WTC11 (cell line): Measurements from ENCODE around the gene RNPEPL1. TPM values are rescaled to one million over a fixed set of nuclear protein-coding genes. Genes with fewer than 3 reads are reported as not detected.
A peak's percentile ranks its signal among the peaks of the same experiment; 100 is the strongest.

Source experiments
- ATAC-seq: fragments of 200-7000 bp; cut with Tn5 transposase; 2 replicates; pipeline ENCODE4 v1.10.0; 2021; ENCODE audit warnings: mild to moderate bottlenecking, moderate library complexity
- CTCF ChIA-PET: fragments of 300-600 bp; sonication (Branson Sonifier 250); formaldehyde crosslinking; loops from one replicate; lab custom pipeline; 2021; ENCODE audit warnings: antibody characterized with exemption; lab: Charles Lee
- POLR2A ChIA-PET: fragments of 350-600 bp; sonication (Branson Sonifier 250); formaldehyde crosslinking; loops from one replicate; lab custom pipeline; 2021; ENCODE audit warnings: antibody characterized with exemption; lab: Charles Lee
- DNase-seq: peaks from one replicate; pipeline ENCODE4 v3.0.0; 2021; ENCODE audit warnings: low spot score
- H3K27ac Mint-ChIP-seq: 2 replicates; pipeline ENCODE4 v1.8.0; 2021; ENCODE audit warnings: mixed read lengths
- H3K27me3 Mint-ChIP-seq: 2 replicates; pipeline ENCODE4 v1.8.0; 2021; ENCODE audit warnings: low read depth, mild to moderate bottlenecking, moderate library complexity, mixed read lengths
- H3K36me3 Mint-ChIP-seq: 2 replicates; pipeline ENCODE4 v1.8.0; 2021; ENCODE audit warnings: mixed read lengths
- H3K4me1 Mint-ChIP-seq: 2 replicates; pipeline ENCODE4 v1.8.0; 2022; ENCODE audit warnings: mixed read lengths
- H3K4me3 Mint-ChIP-seq: 2 replicates; pipeline ENCODE4 v1.8.0; 2021; ENCODE audit warnings: mild to moderate bottlenecking, moderate library complexity, mixed read lengths
- H3K9me3 Mint-ChIP-seq: 2 replicates; pipeline ENCODE4 v1.8.0; 2021; ENCODE audit warnings: mixed read lengths
- ATF6 ChIP-seq: sonication (generic); formaldehyde crosslinking; IDR thresholded peaks from 2 replicates; pipeline ENCODE4 v1.8.1; 2023; ENCODE audit warnings: mild to moderate bottlenecking, missing genetic modification reagents
- CBFB ChIP-seq: sonication (generic); formaldehyde crosslinking; IDR thresholded peaks from 2 replicates; pipeline ENCODE4 v1.8.1; 2022; ENCODE audit warnings: mild to moderate bottlenecking, low read depth, missing genetic modification reagents
- E2F5 ChIP-seq: sonication (generic); formaldehyde crosslinking; IDR thresholded peaks from 2 replicates; pipeline ENCODE4 v1.8.1; 2022; ENCODE audit warnings: mild to moderate bottlenecking, moderate library complexity, missing genetic modification reagents
- FOXK1 ChIP-seq: sonication (generic); formaldehyde crosslinking; IDR thresholded peaks from 2 replicates; pipeline ENCODE4 v1.8.0; 2022; ENCODE audit warnings: mild to moderate bottlenecking, moderate library complexity, missing genetic modification reagents
- FOXP1 ChIP-seq: sonication (generic); formaldehyde crosslinking; IDR thresholded peaks from 2 replicates; pipeline ENCODE4 v1.8.0; 2022; ENCODE audit warnings: missing genetic modification reagents, mild to moderate bottlenecking, moderate library complexity, borderline replicate concordance
- FOXP4 ChIP-seq: sonication (generic); formaldehyde crosslinking; IDR thresholded peaks from 2 replicates; pipeline ENCODE4 v1.8.0; 2022; ENCODE audit warnings: mild to moderate bottlenecking, missing genetic modification reagents
- GABPB1 ChIP-seq: sonication (generic); formaldehyde crosslinking; IDR thresholded peaks from 2 replicates; pipeline ENCODE4 v1.8.1; 2023; ENCODE audit warnings: mild to moderate bottlenecking, missing genetic modification reagents
- GRHL2 ChIP-seq: fragments of 250-450 bp; sonication (Bioruptor Pico); IDR thresholded peaks from 2 replicates; pipeline ENCODE4 v1.8.0; 2022; ENCODE audit warnings: mild to moderate bottlenecking, moderate library complexity; ENCODE audit not compliant: insufficient replicate concordance, severe bottlenecking
- HMGXB4 ChIP-seq: sonication (generic); formaldehyde crosslinking; IDR thresholded peaks from 2 replicates; pipeline ENCODE4 v1.8.1; 2023; ENCODE audit warnings: mild to moderate bottlenecking, moderate library complexity, missing genetic modification reagents
- IRF1 ChIP-seq: sonication (generic); formaldehyde crosslinking; IDR thresholded peaks from 2 replicates; pipeline ENCODE4 v1.8.0; 2023; ENCODE audit warnings: missing genetic modification reagents
- MYBL2 ChIP-seq: sonication (generic); formaldehyde crosslinking; IDR thresholded peaks from 2 replicates; pipeline ENCODE4 v1.8.1; 2023; ENCODE audit warnings: mild to moderate bottlenecking, moderate library complexity, missing genetic modification reagents
- PRRX2 ChIP-seq: fragments of 250-450 bp; sonication (Bioruptor Pico); IDR thresholded peaks from 2 replicates; pipeline ENCODE4 v1.8.0; 2021; ENCODE audit warnings: mild to moderate bottlenecking
- SMAD3 ChIP-seq: sonication (generic); formaldehyde crosslinking; IDR thresholded peaks from 2 replicates; pipeline ENCODE4 v1.8.0; 2022; ENCODE audit warnings: missing genetic modification reagents, mild to moderate bottlenecking, borderline replicate concordance
- TEAD4 ChIP-seq: sonication (generic); formaldehyde crosslinking; IDR thresholded peaks from 2 replicates; pipeline ENCODE4 v1.8.0; 2022; ENCODE audit warnings: mild to moderate bottlenecking, missing genetic modification reagents
- USF2 ChIP-seq: sonication (generic); formaldehyde crosslinking; IDR thresholded peaks from 2 replicates; pipeline ENCODE4 v1.8.1; 2023; ENCODE audit warnings: mild to moderate bottlenecking, missing genetic modification reagents, moderate library complexity
- ZBTB21 ChIP-seq: sonication (generic); formaldehyde crosslinking; IDR thresholded peaks from 2 replicates; pipeline ENCODE4 v1.8.1; 2023; ENCODE audit warnings: mild to moderate bottlenecking, missing genetic modification reagents, borderline replicate concordance
- ZBTB43 ChIP-seq: sonication (generic); formaldehyde crosslinking; IDR thresholded peaks from 2 replicates; pipeline ENCODE4 v1.8.1; 2023; ENCODE audit warnings: mild to moderate bottlenecking, missing genetic modification reagents
- ZNF232 ChIP-seq: sonication (generic); formaldehyde crosslinking; IDR thresholded peaks from 2 replicates; pipeline ENCODE4 v1.8.0; 2022; ENCODE audit warnings: mild to moderate bottlenecking, missing genetic modification reagents
- ZNF317 ChIP-seq: sonication (generic); formaldehyde crosslinking; IDR thresholded peaks from 2 replicates; pipeline ENCODE4 v1.8.1; 2023; ENCODE audit warnings: low read depth, mild to moderate bottlenecking, moderate library complexity, missing genetic modification reagents, borderline replicate concordance
- ZNF532 ChIP-seq: fragments of 250-450 bp; sonication (Bioruptor Pico); IDR thresholded peaks from 2 replicates; pipeline ENCODE4 v1.9.0; 2021; ENCODE audit warnings: mild to moderate bottlenecking, borderline replicate concordance
- total RNA-seq: library from RNA; stranded (reverse); gene quantifications from 3 replicates; pipeline ENCODE4 v1.2.3, GENCODE V29; 2021

Gene RNPEPL1
- total RNA-seq, 1 experiment from 2014 or later: 18.8 TPM

- H3K36me3 Mint-ChIP-seq: no peaks in the 10 kb centered on the region
- H3K27me3 Mint-ChIP-seq: peaks cover 32% of the 10 kb centered on the region
- H3K4me3 Mint-ChIP-seq: peak overlapping the region; percentile 76
- no peak overlapping the region for H3K27ac Mint-ChIP-seq
- POLR2A ChIA-PET: interaction anchor here (1.1 kb wide), 1 partner anchor 26 kb away, joined by 6 read pairs; the partner anchor contains the start of gene CAPN10
- H3K9me3 Mint-ChIP-seq: no peaks in the 10 kb centered on the region
- CTCF ChIA-PET: interaction anchor here (0.9 to 1.6 kb wide), 7 partner anchors 19 to 109 kb away, joined by 3 to 15 read pairs (median 3); partner anchors contain the start of gene CAPN10
- DNase-seq (peak; percentile 100), ATAC-seq (peak; percentile 77)
- peaks cover 33% of the 10 kb centered on the region for H3K4me1 Mint-ChIP-seq
- peak; percentile 58; the same call in 1 of the 2 replicates for TF ChIP-seq USF2
- TF ChIP-seq CBFB (CRISPR knock-in tag): no peak
- no peak for TF ChIP-seq ATF6 (CRISPR knock-in tag)
- no peak for TF ChIP-seq ZNF317
- TF ChIP-seq ZNF532 (CRISPR knock-in tag): no peak
- TF ChIP-seq IRF1: peak; percentile 60; the same call in 1 of the 2 replicates
- TF ChIP-seq ZNF232 (CRISPR knock-in tag): peak; percentile 94
- peak; percentile 56; the same call in 1 of the 2 replicates for TF ChIP-seq HMGXB4 (CRISPR knock-in tag)
- TF ChIP-seq GABPB1 (CRISPR knock-in tag): peak; percentile 28; the same call in 1 of the 2 replicates
- peak; percentile 17; the same call in 1 of the 2 replicates for TF ChIP-seq MYBL2 (CRISPR knock-in tag)
- TF ChIP-seq SMAD3 (CRISPR knock-in tag): peak; percentile 90
- peak; percentile 80; the same call in 1 of the 2 replicates for TF ChIP-seq FOXK1
- no peak for TF ChIP-seq TEAD4 (CRISPR knock-in tag)
- peak; percentile 97 for TF ChIP-seq FOXP1 (CRISPR knock-in tag)
- peak; percentile 72; the same call in 1 of the 2 replicates for TF ChIP-seq E2F5
- TF ChIP-seq PRRX2 (CRISPR knock-in tag): 0 out of 2 replicates have a peak, but pooled peaks have one; percentile 45
- TF ChIP-seq FOXP4: peak; percentile 94
- no peak for TF ChIP-seq ZBTB43 (CRISPR knock-in tag)
- TF ChIP-seq GRHL2 (CRISPR knock-in tag): no peak
- TF ChIP-seq ZBTB21 (CRISPR knock-in tag): no peak
Measured at GRCh38 chr2:240560480-240561324, 7.6 kb upstream of the RNPEPL1 start.
